DOHH2 (cell line): ENCODE measurements around the gene PALM3.
"Not testable (repeated sequence)": the region's sequence is repeated elsewhere in the genome, so short reads cannot be mapped to it uniquely, and the experiment has no call there.

ENCODE experiments used
- H3F3A ChIP-seq: fragments of 200-600 bp; sonication (generic), shearing (Covaris generic); 2 replicates; pipeline ENCODE4 v1.6.0; 2016; ENCODE audit warnings: antibody characterized with exemption, mild to moderate bottlenecking; ENCODE audit not compliant: control insufficient read depth, insufficient read depth
- H3K27ac ChIP-seq: fragments of 200-600 bp; sonication (generic); 2 replicates; pipeline ENCODE4 v1.5.1; 2014; ENCODE audit warnings: low read depth, mild to moderate bottlenecking, low read length, moderate library complexity
- H3K27me3 ChIP-seq: fragments of 200-600 bp; sonication (generic); 2 replicates; pipeline ENCODE4 v1.6.1; 2014; ENCODE audit warnings: mild to moderate bottlenecking, low read length, mixed read lengths; ENCODE audit not compliant: control insufficient read depth
- H3K36me3 ChIP-seq: fragments of 200-600 bp; sonication (generic); 2 replicates; pipeline ENCODE4 v1.6.1; 2014; ENCODE audit warnings: mild to moderate bottlenecking, low read length, moderate library complexity, mixed read lengths; ENCODE audit not compliant: control insufficient read depth
- H3K4me1 ChIP-seq: fragments of 200-600 bp; sonication (generic); 2 replicates; pipeline ENCODE4 v1.6.1; 2014; ENCODE audit warnings: mild to moderate bottlenecking, low read length, mixed read lengths; ENCODE audit not compliant: control insufficient read depth
- H3K4me2 ChIP-seq: fragments of 200-600 bp; sonication (generic); 2 replicates; pipeline ENCODE4 v1.6.0; 2014; ENCODE audit warnings: mild to moderate bottlenecking, low read length, moderate library complexity
- H3K4me3 ChIP-seq: fragments of 200-600 bp; sonication (generic); 2 replicates; pipeline ENCODE4 v1.5.1; 2014; ENCODE audit warnings: mild to moderate bottlenecking, low read length, mixed read lengths
- H3K79me2 ChIP-seq: fragments of 200-600 bp; sonication (generic); 2 replicates; pipeline ENCODE4 v1.6.1; 2014; ENCODE audit warnings: mild to moderate bottlenecking, low read length, mixed read lengths; ENCODE audit not compliant: control insufficient read depth
- H3K9me2 ChIP-seq: fragments of 200-600 bp; sonication (generic); replicated peaks from 2 replicates; pipeline ENCODE4 v1.6.1; 2014; ENCODE audit warnings: mild to moderate bottlenecking, low read length, mixed read lengths; ENCODE audit not compliant: control insufficient read depth
- H3K9me3 ChIP-seq: fragments of 200-600 bp; sonication (generic); 2 replicates; pipeline ENCODE4 v1.6.1; 2014; ENCODE audit warnings: antibody characterized with exemption, low read length, mixed read lengths; ENCODE audit not compliant: control insufficient read depth, insufficient read depth
- H4K20me1 ChIP-seq: fragments of 200-600 bp; sonication (generic); 2 replicates; pipeline ENCODE4 v1.6.0; 2014; ENCODE audit warnings: low read depth, mild to moderate bottlenecking, antibody characterized with exemption, low read length, moderate library complexity; ENCODE audit not compliant: control insufficient read depth, insufficient read depth
- EZH2phosphoT487 ChIP-seq: fragments of 200-600 bp; sonication (generic); IDR thresholded peaks from 2 replicates; pipeline ENCODE4 v1.6.1; 2017; ENCODE audit warnings: borderline replicate concordance, mild to moderate bottlenecking, antibody characterized with exemption, low read length, moderate library complexity, mixed read lengths
- TF ChIP-seq, protein P1 (sequence below): fragments of 200-600 bp; sonication (generic); IDR thresholded peaks from one replicate; pipeline ENCODE4 v1.5.1; 2014; ENCODE audit warnings: antibody characterized with exemption, mild to moderate bottlenecking, low read depth, low read length; ENCODE audit not compliant: poor library complexity, severe bottlenecking

PALM3 gene

DNA sequence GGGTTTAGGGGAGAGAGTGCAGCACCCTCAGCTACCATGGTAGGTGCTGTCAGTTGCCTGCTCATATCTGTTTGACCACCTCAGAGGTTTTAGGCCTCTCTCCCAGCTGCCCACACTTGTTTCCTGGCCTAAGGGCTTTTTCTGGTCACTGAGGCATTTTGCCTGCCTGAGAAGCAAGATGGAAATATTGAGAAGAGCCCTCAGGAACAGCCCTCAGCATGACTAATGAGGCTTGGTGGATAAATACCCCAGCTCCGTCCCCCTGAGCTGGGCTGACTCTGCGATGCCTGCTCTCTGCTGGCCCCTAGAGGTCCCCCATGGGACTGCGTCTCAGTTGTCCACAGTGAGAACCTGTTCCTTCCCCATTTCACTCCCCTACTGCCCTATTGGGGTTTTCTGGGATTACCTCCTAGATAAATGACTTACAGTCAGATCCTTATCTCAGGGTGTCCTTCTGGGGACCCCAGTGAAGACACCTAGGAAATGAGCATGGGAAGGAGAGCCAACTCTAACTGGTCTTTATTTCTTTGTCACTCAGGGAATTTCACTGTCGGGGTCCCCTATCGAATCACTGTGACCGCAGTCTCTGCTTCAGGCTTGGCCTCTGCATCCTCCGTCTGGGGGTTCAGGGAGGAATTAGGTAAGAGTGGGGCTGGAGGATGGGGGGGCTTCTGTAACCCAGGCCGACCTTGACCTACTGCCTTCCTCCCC, 13.3 kb downstream of the PALM3 start:
- TF ChIP-seq, protein P1, sequence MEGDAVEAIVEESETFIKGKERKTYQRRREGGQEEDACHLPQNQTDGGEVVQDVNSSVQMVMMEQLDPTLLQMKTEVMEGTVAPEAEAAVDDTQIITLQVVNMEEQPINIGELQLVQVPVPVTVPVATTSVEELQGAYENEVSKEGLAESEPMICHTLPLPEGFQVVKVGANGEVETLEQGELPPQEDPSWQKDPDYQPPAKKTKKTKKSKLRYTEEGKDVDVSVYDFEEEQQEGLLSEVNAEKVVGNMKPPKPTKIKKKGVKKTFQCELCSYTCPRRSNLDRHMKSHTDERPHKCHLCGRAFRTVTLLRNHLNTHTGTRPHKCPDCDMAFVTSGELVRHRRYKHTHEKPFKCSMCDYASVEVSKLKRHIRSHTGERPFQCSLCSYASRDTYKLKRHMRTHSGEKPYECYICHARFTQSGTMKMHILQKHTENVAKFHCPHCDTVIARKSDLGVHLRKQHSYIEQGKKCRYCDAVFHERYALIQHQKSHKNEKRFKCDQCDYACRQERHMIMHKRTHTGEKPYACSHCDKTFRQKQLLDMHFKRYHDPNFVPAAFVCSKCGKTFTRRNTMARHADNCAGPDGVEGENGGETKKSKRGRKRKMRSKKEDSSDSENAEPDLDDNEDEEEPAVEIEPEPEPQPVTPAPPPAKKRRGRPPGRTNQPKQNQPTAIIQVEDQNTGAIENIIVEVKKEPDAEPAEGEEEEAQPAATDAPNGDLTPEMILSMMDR, result peak; percentile 96
- TF ChIP-seq EZH2phosphoT487, result no peak
- no peaks in the 10 kb centered on the region for H3K27me3 ChIP-seq
- H3F3A ChIP-seq, result no peaks in the 10 kb centered on the region
- no peaks in the 10 kb centered on the region for H3K79me2 ChIP-seq
- no peak overlapping the region for H3K27ac ChIP-seq
- peaks cover 13% of the 10 kb centered on the region for H3K36me3 ChIP-seq
- no peak overlapping the region for H3K4me2 ChIP-seq
- no peak overlapping the region for H3K4me3 ChIP-seq
- H3K9me2 ChIP-seq, result no peaks in the 10 kb centered on the region
- no peaks in the 10 kb centered on the region for H3K4me1 ChIP-seq
- H3K9me3 ChIP-seq, result peaks cover 3% of the 10 kb centered on the region; the same call in 1 of the 2 replicates
- H4K20me1 ChIP-seq, result no peaks in the 10 kb centered on the region

DNA sequence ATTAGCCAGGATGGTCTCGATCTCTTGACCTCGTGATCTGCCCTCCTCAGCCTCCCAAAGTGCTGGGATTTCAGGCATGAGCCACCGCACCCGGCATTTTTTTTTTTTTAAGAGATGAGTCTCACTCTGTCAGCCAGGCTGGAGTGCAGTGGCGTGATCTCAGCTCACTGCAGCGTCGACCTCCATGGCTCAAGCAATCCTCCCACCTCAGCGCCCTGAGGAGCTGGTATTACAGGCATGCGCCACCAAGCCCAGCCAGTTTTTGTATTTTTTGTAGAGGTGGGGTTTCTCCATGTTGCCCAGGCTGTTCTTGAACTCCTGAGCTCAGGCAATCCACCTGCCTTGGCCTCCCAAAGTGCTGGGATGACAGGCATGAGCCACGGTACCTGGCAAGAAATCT, 14.0 kb downstream of the PALM3 start:
- not testable (repeated sequence) for H3F3A ChIP-seq, H3K9me2 ChIP-seq, H3K27me3 ChIP-seq, H3K79me2 ChIP-seq, H3K4me2 ChIP-seq, H4K20me1 ChIP-seq, H3K9me3 ChIP-seq, H3K4me3 ChIP-seq, H3K4me1 ChIP-seq, H3K27ac ChIP-seq
- H3K36me3 ChIP-seq, result peaks cover 13% of the 10 kb centered on the region

DNA sequence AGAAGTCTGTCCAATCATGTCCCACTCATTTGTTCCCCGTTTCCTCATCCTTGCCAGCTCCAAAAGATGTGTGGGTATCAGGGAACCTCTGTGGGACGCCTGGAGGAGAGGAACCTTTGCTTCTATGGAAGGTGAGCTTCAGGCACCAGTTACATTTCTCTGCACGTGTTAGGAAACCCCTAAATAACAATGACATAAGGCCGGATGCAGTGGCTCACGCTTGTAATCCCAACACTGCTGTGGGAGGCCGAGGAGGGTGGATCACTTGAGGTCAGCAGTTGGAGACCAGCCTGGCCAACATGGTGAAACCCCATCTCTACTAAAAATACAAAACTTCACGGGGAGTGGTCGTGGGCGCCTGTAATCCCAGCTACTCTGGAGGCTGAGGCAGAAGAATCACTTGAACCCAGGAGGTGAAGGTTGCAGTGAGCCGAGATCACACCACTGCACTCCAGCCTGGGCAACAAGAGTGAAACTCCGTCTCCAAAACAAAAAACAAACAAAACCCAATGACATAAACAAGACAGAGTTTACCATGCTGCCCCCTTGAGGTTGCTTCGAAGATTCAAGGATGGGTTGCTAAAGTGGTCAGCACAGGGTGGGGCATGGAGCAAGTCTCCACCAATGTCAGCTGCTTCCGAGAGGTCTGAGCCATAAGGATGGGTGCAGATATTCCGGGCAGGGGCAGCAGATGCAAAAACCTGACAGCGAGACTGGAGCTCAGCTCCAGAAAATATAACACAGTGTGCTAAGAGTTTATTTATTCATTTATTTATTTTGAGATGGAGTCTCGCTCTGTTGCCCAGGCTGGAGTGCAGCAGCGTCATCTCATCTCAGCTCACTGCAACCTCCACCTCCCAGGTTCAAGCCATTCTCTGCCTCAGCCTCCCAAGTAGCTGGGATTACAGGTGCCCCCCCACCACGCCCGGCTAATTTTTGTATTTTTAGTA, 18.9 kb downstream of the PALM3 start:
- Histone ChIP-seq H3K4me1 (peaks cover 24% of the 10 kb centered on the region), H3K36me3 (peaks cover 15% of the 10 kb centered on the region), H3K4me2 (peak overlapping the region; percentile 61), H3K27ac (peak overlapping the region; percentile 48), H3K4me3 (peak overlapping the region; percentile 25)
- not testable (repeated sequence) for H3K9me3 ChIP-seq, H3K79me2 ChIP-seq, H4K20me1 ChIP-seq, H3K9me2 ChIP-seq, H3K27me3 ChIP-seq, H3F3A ChIP-seq
- TF ChIP-seq, protein P1, result peak; percentile 75

DNA sequence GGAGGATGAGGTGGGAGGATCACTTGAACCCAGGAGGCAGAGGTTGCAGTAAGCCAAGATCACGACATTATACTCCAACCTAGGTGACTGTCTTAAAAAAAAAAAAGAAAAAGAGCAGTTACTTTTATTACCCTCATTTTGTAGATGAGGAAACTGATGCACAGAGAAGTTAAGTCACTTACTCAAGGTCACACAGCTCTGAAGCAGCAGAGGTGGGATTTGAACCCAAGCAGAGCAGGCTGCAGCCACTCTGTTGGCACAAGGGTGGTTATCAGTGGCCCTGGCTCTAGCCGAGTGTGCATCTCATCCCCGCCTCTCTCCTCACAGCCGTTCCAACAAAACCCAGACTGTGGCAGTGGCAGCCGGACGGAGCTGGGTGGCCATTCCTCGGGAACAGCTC, 22.7 kb downstream of the PALM3 start:
- TF ChIP-seq, protein P1, result no peak
- TF ChIP-seq EZH2phosphoT487, result no peak
- no peaks in the 10 kb centered on the region for H3K79me2 ChIP-seq
- H3K9me2 ChIP-seq, result no peaks in the 10 kb centered on the region

More for the DNA sequence above, 22.7 kb downstream of the PALM3 start:
- Histone ChIP-seq H3K4me3 (no peak overlapping the region), H3K27me3 (no peaks in the 10 kb centered on the region), H4K20me1 (no peaks in the 10 kb centered on the region), H3K4me1 (peaks cover 24% of the 10 kb centered on the region), H3F3A (no peaks in the 10 kb centered on the region), H3K9me3 (no peaks in the 10 kb centered on the region), H3K27ac (no peak overlapping the region), H3K4me2 (no peak overlapping the region), H3K36me3 (peaks cover 12% of the 10 kb centered on the region)
